ENCODE measurements around the gene IL1RAPL1. TPM values are rescaled to one million over a fixed set of nuclear protein-coding genes. Genes with fewer than 3 reads are reported as not detected.

Gene IL1RAPL1
- total and polyA plus RNA-seq, 9 of the 15 experiments (the other 6 are each of a cell fraction or from before 2014, with no cell fraction given): 0.04 to 0.07 (median 0.04) TPM; not detected in 6

DNA sequence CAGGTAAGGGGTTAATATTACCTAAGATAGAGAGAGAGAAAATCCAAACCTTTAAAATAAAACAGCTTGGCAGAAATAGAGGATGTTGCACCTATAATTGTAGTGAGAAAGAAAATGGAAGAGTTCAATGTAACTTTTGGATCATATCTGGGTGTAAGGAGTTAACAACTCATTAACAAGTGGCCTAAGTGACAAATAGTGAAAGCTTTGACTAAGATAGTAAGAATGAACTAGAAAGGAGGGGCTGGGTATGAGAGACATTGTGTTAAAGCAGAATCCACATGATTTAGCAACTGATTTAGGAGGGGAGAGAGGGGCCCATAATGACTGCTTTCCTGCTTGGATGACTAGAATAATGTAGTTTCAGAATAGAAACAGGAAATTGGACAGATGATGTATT lies 761.0 kb downstream of the IL1RAPL1 start:
- TF ChIP-seq, protein P1, sequence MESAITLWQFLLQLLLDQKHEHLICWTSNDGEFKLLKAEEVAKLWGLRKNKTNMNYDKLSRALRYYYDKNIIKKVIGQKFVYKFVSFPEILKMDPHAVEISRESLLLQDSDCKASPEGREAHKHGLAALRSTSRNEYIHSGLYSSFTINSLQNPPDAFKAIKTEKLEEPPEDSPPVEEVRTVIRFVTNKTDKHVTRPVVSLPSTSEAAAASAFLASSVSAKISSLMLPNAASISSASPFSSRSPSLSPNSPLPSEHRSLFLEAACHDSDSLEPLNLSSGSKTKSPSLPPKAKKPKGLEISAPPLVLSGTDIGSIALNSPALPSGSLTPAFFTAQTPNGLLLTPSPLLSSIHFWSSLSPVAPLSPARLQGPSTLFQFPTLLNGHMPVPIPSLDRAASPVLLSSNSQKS (CRISPR knock-in tag; IDR thresholded peaks at IDR 0.05): no peak
- TF ChIP-seq, protein P2, sequence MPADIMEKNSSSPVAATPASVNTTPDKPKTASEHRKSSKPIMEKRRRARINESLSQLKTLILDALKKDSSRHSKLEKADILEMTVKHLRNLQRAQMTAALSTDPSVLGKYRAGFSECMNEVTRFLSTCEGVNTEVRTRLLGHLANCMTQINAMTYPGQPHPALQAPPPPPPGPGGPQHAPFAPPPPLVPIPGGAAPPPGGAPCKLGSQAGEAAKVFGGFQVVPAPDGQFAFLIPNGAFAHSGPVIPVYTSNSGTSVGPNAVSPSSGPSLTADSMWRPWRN (IDR thresholded peaks at IDR 0.05; ENCODE audit: low read depth): no peak
- TF ChIP-seq HSF4 (CRISPR knock-in tag; IDR thresholded peaks at IDR 0.05; ENCODE audit: borderline replicate concordance) (no peak), BRF1 (IDR thresholded peaks at IDR 0.05; ENCODE audit: borderline replicate concordance, extremely low read depth, insufficient read length) (no peak), DPF2 (IDR thresholded peaks at IDR 0.05) (no peak), MYC (IDR thresholded peaks at IDR 0.05; ENCODE audit: low read depth, low read length) (no peak), MYC (CRISPR knock-in tag; IDR thresholded peaks at IDR 0.05; ENCODE audit: borderline replicate concordance, low read depth) (no peak), ZSCAN32 (CRISPR knock-in tag; IDR thresholded peaks at IDR 0.05) (no peak)
- TF ChIP-seq, protein P3, sequence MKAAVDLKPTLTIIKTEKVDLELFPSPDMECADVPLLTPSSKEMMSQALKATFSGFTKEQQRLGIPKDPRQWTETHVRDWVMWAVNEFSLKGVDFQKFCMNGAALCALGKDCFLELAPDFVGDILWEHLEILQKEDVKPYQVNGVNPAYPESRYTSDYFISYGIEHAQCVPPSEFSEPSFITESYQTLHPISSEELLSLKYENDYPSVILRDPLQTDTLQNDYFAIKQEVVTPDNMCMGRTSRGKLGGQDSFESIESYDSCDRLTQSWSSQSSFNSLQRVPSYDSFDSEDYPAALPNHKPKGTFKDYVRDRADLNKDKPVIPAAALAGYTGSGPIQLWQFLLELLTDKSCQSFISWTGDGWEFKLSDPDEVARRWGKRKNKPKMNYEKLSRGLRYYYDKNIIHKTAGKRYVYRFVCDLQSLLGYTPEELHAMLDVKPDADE (conservative IDR thresholded peaks at IDR 0.05; ENCODE audit: control insufficient read depth, low read depth, low read length): no peak
- TF ChIP-seq, protein P4, sequence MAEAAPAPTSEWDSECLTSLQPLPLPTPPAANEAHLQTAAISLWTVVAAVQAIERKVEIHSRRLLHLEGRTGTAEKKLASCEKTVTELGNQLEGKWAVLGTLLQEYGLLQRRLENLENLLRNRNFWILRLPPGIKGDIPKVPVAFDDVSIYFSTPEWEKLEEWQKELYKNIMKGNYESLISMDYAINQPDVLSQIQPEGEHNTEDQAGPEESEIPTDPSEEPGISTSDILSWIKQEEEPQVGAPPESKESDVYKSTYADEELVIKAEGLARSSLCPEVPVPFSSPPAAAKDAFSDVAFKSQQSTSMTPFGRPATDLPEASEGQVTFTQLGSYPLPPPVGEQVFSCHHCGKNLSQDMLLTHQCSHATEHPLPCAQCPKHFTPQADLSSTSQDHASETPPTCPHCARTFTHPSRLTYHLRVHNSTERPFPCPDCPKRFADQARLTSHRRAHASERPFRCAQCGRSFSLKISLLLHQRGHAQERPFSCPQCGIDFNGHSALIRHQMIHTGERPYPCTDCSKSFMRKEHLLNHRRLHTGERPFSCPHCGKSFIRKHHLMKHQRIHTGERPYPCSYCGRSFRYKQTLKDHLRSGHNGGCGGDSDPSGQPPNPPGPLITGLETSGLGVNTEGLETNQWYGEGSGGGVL (CRISPR knock-in tag; IDR thresholded peaks at IDR 0.05): no peak
- Histone ChIP-seq H3K79me2 (ENCODE audit: control insufficient read depth, insufficient read depth, low read length) (no peaks in the 10 kb centered on the region), H3K9me3 (replicated peaks; ENCODE audit: control insufficient read depth, insufficient read depth, low read depth, low read length) (no peaks in the 10 kb centered on the region), H3K4me3 (no peak overlapping the region), H3K27me3 (ENCODE audit: control insufficient read depth in 2 of 2, insufficient read depth in 2 of 2, low read length in 2 of 2) (no peaks in the 10 kb centered on the region), H3K36me3 (ENCODE audit: control insufficient read depth, insufficient read depth, low read length) (no peaks in the 10 kb centered on the region), H3K4me2 (ENCODE audit: insufficient read depth, low read length) (no peak overlapping the region), H2AFZ (ENCODE audit: low read depth, low read length) (no peak overlapping the region), H4K20me1 (replicated peaks; ENCODE audit: control insufficient read depth, insufficient read depth, low read length) (no peaks in the 10 kb centered on the region), H3K27ac (ENCODE audit: extremely low read depth, low read depth, low read length) (no peak overlapping the region), H3K4me1 (replicated peaks in 1 of 2; ENCODE audit: control insufficient read depth in 2 of 2, insufficient read depth in 2 of 2, low read length in 2 of 2) (no peaks in the 10 kb centered on the region), H3K9ac (ENCODE audit: insufficient read depth in 1 of 2, low read depth in 2 of 2, low read length in 2 of 2) (no peak overlapping the region), H3K9me1 (ENCODE audit: control insufficient read depth, insufficient read depth, low read length) (no peaks in the 10 kb centered on the region)
- ChIA-PET CTCF (ENCODE audit: low intra/inter-chr PET ratio) (no interaction called here), POLR2A (no interaction called here)
- DNase-seq (ENCODE audit: extremely low read depth in 1 of 4, low spot score in 3 of 4) (no peak), FAIRE-seq (no peak), ATAC-seq (no peak)
- in situ Hi-C loops (cut with MboI): no loop called here
- BruUV-seq (replicated peaks): no TSS peak
- intact Hi-C loops (cut with micrococcal nuclease): no loop called here

Measured in K562 (cell line).